Testis (tissue), 3 donors: ENCODE results near the gene LRRFIP2. TPM values are rescaled to one million over a fixed set of nuclear protein-coding genes. Genes with fewer than 3 reads are reported as not detected.

Source experiments
- DNase-seq: peaks from one replicate; pipeline ENCODE4 v3.0.0-alpha.2; 2019
- H3K27ac ChIP-seq, 2 donors: fragments of 200-600 bp; sonication (generic); one replicate each; pipeline ENCODE4 v1.5.1; 2019
- H3K27me3 ChIP-seq: fragments of 200-600 bp; sonication (generic); one replicate; pipeline ENCODE4 v1.5.1; 2019
- H3K36me3 ChIP-seq: fragments of 200-600 bp; sonication (generic); one replicate; pipeline ENCODE4 v1.5.1; 2017; ENCODE audit warnings: low read depth; ENCODE audit errors: missing control alignments
- H3K4me1 ChIP-seq: fragments of 200-600 bp; sonication (generic); one replicate; pipeline ENCODE4 v1.5.1; 2019
- H3K4me3 ChIP-seq, 2 donors: fragments of 200-600 bp; sonication (generic); one replicate each; pipeline ENCODE4 v1.5.1; 2017 to 2019
- H3K9me3 ChIP-seq: fragments of 200-600 bp; sonication (generic); one replicate; pipeline ENCODE4 v1.5.1; 2017
- POLR2A ChIP-seq: fragments of 450-650 bp; IDR thresholded peaks from one replicate; pipeline ENCODE4 v1.6.1; 2017; ENCODE audit warnings: antibody characterized with exemption, mild to moderate bottlenecking, moderate library complexity
- WGBS, 2 donors: methylation state at CpG; one replicate each; pipeline ENCODE4 v1.1.5; 2018; 5-methylcytosine and 5-hydroxymethylcytosine counted together
- intact Hi-C: fragments of 100-400 bp; cut with DNase I; formaldehyde crosslinking; loops from one replicate; pipeline ENCODE4 v1.15.1; 2023; ENCODE audit warnings: low total_unique reads
- polyA plus RNA-seq: library from polyadenylated mRNA; stranded (reverse); fragments of 350-450 nt; fragmentation: Illumina TruSeq; extraction: RNeasy Lipid Tissue Mini Kit (QIAGEN cat#74804); gene quantifications from one replicate; pipeline ENCODE4 v1.2.3, GENCODE V29; 2014; ENCODE audit warnings: low read depth, low replicate concordance; ENCODE audit not compliant: insufficient read depth
- total RNA-seq, 2 donors: library from RNA; depleted of rRNA; stranded (reverse); fragments of >200 nt; gene quantifications; one replicate each; pipeline ENCODE4 v1.2.3, GENCODE V29; 2016
- TF ChIP-seq, protein P1 (sequence below), 3 experiments: fragments of 450-650 bp in 2 of 3; fragments of 200-600 bp in 1 of 3; sonication (generic) in 1 of 3; IDR thresholded peaks; one replicate each; pipeline ENCODE4 v1.5.1; 2016 to 2019; ENCODE audit warnings: antibody characterized with exemption in 3 of 3, mild to moderate bottlenecking in 2 of 3, moderate library complexity in 1 of 3

LRRFIP2 gene
- total and polyA plus RNA-seq, 3 donors from 2014 or later: 86.2 to 115 (median 114) TPM

GRCh38 chr3:37219266-37219665, 44.9 kb upstream of the LRRFIP2 start:
- intact Hi-C loops: no loop called here
- Histone ChIP-seq H3K27ac (no peak overlapping the region), H3K36me3 (no peaks in the 10 kb centered on the region), H3K9me3 (no peaks in the 10 kb centered on the region), H3K4me1 (no peaks in the 10 kb centered on the region), H3K27me3 (no peaks in the 10 kb centered on the region), H3K4me3 (no peak overlapping the region)
- no peak for DNase-seq
- 81 to 88% methylated on average over 1 of the region's 1 CpG for WGBS, 2 donors
- TF ChIP-seq POLR2A: no peak
- TF ChIP-seq, protein P1, sequence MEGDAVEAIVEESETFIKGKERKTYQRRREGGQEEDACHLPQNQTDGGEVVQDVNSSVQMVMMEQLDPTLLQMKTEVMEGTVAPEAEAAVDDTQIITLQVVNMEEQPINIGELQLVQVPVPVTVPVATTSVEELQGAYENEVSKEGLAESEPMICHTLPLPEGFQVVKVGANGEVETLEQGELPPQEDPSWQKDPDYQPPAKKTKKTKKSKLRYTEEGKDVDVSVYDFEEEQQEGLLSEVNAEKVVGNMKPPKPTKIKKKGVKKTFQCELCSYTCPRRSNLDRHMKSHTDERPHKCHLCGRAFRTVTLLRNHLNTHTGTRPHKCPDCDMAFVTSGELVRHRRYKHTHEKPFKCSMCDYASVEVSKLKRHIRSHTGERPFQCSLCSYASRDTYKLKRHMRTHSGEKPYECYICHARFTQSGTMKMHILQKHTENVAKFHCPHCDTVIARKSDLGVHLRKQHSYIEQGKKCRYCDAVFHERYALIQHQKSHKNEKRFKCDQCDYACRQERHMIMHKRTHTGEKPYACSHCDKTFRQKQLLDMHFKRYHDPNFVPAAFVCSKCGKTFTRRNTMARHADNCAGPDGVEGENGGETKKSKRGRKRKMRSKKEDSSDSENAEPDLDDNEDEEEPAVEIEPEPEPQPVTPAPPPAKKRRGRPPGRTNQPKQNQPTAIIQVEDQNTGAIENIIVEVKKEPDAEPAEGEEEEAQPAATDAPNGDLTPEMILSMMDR (IDR thresholded peaks at IDR 0.05): no peak

GRCh38 chr3:37218206-37218605, 43.8 kb upstream of the LRRFIP2 start:
- no peak overlapping the region for H3K27ac ChIP-seq
- intact Hi-C loops: no loop called here
- DNase-seq: no peak
- WGBS, 2 donors: 100% methylated on average over 1 of the region's 1 CpG
- no peaks in the 10 kb centered on the region for H3K27me3 ChIP-seq
- H3K36me3 ChIP-seq: no peaks in the 10 kb centered on the region
- H3K4me1 ChIP-seq: no peaks in the 10 kb centered on the region
- no peaks in the 10 kb centered on the region for H3K9me3 ChIP-seq
- H3K4me3 ChIP-seq: no peak overlapping the region
- TF ChIP-seq, protein P1 (IDR thresholded peaks at IDR 0.05): no peak
- no peak for TF ChIP-seq POLR2A

GRCh38 chr3:37217098-37217849, 42.9 kb upstream of the LRRFIP2 start:
- Histone ChIP-seq H3K4me1 (no peaks in the 10 kb centered on the region), H3K36me3 (no peaks in the 10 kb centered on the region), H3K4me3 (no peak overlapping the region), H3K27ac (no peak overlapping the region), H3K27me3 (no peaks in the 10 kb centered on the region), H3K9me3 (no peaks in the 10 kb centered on the region)
- TF ChIP-seq, protein P1 (IDR thresholded peaks at IDR 0.05): no peak
- no peak for TF ChIP-seq POLR2A
- WGBS, 2 donors: 74 to 86% methylated on average over 5 to 10 of the region's 10 CpGs
- intact Hi-C loops: no loop called here
- DNase-seq: no peak

GRCh38 chr3:37216597-37217097, 42.3 kb upstream of the LRRFIP2 start:
- no peak for DNase-seq
- no peaks in the 10 kb centered on the region for H3K4me1 ChIP-seq
- no peak for TF ChIP-seq POLR2A
- TF ChIP-seq, protein P1 (IDR thresholded peaks at IDR 0.05): no peak
- WGBS, 2 donors: 79 to 88% methylated on average over 3 of the region's 3 CpGs
- H3K36me3 ChIP-seq: no peaks in the 10 kb centered on the region
- H3K9me3 ChIP-seq: no peaks in the 10 kb centered on the region
- intact Hi-C loops: no loop called here
- no peak overlapping the region for H3K27ac ChIP-seq
- no peak overlapping the region for H3K4me3 ChIP-seq
- no peaks in the 10 kb centered on the region for H3K27me3 ChIP-seq

DNA sequence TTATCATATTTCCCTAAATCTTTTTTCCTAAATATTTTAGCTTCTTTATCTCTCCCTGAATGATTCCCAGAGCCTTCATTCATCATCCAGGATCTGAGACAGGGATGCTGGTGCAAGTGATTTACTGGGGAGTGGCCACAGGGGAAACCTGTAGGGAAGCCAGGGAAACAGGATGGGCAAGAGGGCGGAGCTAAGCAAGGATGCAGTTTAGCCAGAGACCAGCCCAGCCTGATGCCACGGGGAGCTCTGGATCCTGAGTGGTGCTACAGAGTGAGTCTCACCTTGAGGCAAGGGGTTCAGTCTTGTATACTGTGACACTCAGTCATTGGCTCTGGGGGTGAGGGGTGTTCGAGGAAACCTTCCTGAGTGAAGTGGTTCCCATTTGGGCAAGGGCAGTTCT, 39.7 kb upstream of the LRRFIP2 start:
- Histone ChIP-seq H3K36me3 (no peaks in the 10 kb centered on the region), H3K4me1 (no peaks in the 10 kb centered on the region), H3K27ac (no peak overlapping the region), H3K27me3 (no peaks in the 10 kb centered on the region), H3K9me3 (no peaks in the 10 kb centered on the region), H3K4me3 (no peak overlapping the region)
- TF ChIP-seq POLR2A: no peak
- TF ChIP-seq, protein P1 (IDR thresholded peaks at IDR 0.05): no peak
- WGBS, 2 donors: 77 to 79% methylated on average over 3 of the region's 3 CpGs
- intact Hi-C loops: no loop called here
- no peak for DNase-seq
